HG03045 (cell line): ENCODE measurements around the gene LAX1.
"Not testable (repeated sequence)": the region's sequence is repeated elsewhere in the genome, so short reads cannot be mapped to it uniquely, and the experiment has no call there.

Source experiments
- ATAC-seq: cut with Tn5 transposase; IDR thresholded peaks from one replicate; pipeline ENCODE4 v1.9.1; 2021; ENCODE audit warnings: mild to moderate bottlenecking, moderate library complexity; ENCODE audit not compliant: unreplicated experiment

The LAX1 gene, protein sequence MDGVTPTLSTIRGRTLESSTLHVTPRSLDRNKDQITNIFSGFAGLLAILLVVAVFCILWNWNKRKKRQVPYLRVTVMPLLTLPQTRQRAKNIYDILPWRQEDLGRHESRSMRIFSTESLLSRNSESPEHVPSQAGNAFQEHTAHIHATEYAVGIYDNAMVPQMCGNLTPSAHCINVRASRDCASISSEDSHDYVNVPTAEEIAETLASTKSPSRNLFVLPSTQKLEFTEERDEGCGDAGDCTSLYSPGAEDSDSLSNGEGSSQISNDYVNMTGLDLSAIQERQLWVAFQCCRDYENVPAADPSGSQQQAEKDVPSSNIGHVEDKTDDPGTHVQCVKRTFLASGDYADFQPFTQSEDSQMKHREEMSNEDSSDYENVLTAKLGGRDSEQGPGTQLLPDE

DNA sequence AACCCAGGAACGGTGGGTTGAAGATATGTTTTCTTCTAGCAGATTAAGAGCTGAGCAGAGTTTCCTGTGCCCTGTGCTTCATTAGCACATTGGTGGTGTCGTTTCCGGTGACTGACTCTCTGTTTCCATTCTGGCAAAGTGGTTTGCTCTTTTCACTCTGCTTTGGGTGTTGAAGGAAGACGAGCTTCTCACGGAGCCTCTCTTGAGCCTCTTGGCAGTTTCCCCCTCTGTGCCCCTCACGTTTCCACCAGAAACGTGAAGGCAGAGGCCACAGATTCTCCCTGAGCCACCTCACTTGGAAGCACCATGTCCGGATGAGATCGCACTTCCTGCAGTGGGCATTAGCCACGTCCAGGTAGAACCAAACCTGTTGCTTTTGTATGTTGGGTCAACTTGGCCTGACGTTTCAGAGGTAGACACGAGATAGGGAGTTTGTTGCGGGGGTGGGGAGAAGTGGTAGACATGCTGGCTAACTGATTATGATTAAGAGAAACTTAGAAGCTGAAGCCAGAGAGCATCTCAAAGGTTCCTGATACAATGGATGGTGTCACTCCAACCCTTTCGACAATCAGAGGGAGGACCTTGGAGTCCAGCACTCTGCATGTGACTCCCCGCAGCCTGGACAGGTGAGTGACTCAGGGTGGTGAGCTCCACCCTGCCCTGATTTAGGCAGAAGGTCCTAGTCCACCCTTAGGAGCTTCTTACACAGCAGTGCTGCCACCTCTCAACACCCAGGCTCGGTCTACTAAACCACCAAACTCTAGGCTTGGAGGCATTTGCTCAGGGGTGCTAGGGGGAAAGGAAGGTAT is at the start of gene LAX1:
Gene LAX1 (plus strand): TSS at position 155 of the 809 bp plus-strand sequence. CDS start 383 bp downstream, at position 538.
- ATAC-seq: peak; percentile 70

DNA sequence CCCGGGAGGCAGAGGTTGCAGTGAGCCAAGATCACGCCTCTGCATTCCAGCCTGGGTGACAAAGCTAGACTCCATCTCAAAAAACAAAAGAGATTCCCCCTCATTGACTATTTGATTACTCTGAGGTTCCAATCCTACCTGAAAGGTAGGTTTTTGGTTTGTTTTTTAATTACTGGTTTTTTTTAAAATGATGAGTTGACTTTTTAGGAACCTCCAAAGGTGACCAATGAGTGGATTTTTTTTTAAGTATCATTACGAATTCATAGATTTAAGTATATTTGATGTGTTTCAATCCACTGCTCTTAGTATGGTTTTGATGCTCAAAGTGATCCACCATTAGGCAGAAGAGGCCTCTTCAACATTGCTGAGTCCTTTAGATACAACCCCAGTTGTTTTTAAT is 47.9 kb upstream of the LAX1 start:
- ATAC-seq: no peak

DNA sequence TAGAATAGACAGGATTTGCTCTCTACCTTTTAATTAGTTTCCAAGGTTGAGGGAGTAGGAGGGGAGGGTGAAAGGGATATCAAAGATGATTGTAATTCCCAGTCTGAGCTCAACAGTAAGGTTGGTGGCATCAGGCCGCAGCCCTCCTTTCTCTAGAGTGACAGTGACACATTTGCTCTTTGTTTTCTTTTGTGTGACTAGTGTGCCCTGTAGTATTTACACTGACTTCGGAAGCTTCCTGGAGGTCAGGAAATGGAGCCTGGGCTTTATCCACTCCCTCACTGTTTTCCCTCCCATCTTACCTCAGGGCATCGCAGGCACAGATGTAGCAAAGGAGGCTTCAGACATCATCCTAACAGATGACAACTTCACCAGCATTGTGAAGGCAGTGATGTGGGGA is 44.7 kb upstream of the LAX1 start:
- no peak for ATAC-seq

DNA sequence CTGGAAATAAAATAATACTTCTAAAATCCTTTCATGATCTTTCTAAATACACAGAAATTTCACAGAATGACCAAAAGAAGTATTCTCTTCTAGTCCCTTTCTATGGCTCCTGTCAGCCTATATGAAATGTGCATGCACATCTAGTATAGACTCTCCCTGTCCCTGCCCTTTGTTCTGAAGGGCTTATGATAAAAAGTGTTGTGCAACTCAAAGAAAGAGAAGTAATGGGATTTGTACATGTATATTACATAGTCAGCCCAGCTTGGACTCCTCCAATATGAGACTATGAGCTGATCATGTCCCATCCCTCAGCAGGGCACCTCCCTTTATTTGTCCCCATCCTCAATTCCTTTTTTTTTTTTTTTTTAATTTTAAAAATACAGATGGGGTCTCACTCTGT is 42.1 kb upstream of the LAX1 start:
- ATAC-seq: no peak

DNA sequence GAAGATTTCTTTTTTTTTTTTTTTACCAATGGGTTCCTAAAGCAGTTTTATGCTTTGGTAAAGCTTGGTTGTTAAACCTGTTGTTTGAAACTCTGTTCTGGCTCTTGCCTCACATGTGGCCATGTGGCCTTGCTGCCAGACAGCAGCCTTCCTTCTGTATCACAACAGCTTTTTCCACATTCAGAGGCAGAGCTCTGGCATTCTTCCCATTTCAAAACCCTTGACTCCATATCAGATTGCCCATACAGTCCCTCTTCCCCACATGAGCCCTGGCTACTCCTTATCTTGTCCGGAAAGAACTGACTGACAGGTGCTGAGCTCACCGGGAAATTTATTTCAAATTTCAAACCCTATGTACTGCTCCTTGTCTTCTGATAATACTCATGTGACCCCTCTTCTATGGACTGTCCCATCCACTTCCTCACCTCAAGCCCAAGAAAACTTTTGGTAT is 38.5 kb upstream of the LAX1 start:
- ATAC-seq: no peak

DNA sequence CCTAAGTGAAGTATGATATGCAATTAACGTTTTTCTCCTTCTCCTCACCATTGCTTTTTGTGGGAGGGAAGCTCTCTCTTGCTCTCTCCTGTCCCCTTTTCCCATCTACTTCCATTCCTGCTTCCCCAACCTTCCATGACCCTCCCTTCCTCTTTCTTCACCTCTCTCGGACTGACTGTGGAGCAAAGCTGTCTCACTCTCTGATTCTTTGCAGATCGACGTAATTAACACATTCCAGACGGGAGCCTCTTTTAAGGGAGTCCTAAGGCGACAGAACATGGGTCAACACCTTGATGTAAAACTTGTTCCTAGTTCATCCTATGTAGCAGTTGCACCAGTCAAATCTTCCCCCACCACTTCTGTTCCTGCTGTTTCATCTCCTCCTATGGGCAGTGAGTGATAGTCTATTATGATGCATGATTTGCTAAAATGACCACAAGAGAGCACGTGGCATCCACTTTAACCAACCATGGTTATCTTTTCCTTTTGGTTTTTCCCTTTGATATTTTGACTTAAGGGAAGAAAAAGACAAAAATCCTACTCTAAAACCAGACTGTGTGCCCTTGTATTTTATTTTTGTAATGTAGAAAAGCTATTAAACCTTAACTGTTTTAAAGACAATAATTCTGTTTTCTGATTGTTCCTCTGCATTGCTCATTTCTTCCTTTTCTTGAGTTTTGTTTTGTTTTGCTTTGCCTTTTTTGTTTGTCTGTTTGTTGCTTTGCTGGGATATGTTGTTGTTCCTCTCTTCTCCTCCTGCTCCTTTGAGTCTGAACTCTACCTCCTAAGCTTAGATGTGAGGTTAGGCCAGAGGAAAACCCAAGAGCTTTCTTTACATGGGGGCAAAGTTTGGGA is 31.7 kb upstream of the LAX1 start:
- ATAC-seq: no peak

DNA sequence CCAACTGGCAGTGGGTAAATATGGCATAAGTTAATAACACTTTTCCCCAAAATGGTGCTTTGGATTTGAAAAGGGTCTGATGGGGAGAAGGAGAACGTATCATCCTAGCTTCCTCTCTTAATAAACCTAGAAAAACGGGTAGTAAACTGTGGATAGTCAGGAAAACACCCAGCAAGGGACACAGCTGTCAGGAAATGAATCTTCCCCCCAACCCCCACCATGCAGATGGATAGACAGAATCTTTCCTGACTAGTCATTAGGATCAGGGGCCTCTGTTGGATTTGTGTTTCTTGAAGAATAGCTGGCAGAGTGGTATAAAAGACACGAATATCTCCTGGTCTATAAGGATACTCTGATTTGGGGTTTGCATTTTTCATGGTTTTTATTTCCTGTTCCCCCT is 22.5 kb upstream of the LAX1 start:
- no peak for ATAC-seq

DNA sequence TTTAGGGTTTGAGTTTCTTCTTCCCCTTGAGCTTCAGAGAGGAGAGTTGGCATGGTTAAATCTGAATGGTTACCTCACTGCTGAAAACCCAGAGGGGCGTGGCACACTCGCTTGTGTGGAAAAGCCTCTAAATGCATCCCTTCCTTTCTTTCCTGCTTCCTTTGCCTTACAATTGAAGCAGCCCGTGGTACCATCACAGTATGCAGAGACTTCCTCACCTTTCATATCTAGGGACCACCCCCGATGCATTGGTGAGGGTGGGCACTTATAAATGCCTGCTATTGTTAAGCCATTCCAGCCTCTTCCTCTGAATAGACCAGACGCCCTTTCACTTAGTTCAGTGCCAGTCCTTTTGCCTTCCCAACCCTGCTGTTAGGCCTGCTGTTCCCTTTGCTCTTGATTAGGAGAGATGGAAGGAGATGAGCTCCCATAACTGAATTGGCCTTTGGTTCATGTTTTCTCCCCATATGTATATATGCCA is 21.9 kb upstream of the LAX1 start:
- no peak for ATAC-seq

DNA sequence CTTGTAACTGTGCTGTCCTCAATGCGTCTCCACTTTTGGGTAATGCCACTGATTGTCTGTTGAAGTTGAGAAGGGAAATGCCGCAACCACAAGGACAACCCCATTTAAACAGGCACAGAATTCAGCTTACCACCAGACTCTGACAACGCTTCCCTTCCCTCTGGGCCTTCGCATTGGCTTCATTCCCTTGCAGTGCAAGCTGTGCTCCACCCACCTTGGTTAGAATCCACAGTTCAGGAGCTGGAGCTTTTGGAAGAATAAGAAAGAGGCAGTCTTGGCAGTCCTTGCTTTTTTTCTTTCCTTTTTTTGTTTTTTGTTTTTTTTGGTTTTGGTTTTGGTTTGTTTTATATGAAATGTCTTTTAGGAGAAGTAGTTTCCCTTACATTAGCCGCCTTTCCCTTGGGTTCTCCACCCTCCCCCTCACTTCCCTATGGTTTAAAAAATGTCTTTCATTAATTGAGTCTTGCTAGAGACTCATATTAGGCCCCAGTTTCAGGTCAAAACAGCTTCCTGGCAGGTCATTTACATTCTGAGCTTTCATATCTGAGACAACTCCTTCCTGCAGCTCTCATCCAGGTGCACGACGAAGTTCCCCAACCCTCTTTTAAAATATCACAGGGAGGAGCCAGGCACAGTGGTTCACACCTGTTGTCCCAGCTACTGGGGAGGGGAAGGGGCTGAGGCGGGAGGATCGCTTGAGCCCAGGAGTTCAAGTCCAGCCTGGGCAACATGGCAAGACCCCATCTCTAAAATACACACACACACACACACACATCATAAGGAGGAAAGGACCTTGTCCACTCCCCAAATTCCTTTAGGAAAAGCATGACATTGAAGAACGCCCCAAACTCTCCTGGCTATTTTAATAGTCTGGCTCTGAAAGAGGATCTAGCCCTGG is 20.7 kb upstream of the LAX1 start:
- ATAC-seq: peak; percentile 61

DNA sequence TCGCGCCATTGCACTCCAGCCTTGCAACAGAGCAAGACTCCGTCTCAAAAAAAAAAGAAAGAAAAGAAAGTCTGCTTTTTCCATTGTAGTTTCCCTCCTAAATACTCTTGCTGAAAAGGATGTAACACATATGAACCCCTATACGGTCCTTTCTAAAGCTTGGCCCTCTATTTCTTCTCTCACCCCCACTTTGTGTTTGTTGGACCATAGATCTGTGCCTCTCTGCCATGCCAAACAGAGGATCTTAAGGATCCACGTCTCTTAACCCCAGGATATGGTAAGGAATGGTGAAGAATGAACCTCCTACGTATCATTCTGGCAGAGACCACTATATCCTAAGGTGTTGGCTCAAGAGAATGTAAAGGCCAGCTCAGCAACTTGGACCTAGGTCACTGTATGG is 18.7 kb upstream of the LAX1 start:
- no peak for ATAC-seq

DNA sequence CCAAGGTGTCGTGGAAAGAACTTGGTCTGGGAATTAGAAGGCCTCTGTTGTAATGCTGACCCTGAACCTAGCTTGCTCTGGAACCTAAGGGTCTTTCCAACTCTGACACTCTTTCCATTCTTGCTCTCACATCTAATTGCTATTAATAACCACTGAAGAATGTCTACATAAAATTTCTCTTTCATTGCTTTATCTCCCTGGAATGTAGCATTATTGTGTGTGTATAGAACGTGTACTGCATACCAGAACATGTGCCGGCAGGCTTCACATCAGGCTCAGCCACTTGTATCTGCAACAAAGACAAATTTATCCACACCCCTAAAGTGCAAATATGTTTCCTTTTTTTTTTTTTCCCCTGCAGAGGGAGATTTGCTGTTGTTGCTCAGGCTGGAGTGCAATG is 13.9 kb upstream of the LAX1 start:
- no peak for ATAC-seq

DNA sequence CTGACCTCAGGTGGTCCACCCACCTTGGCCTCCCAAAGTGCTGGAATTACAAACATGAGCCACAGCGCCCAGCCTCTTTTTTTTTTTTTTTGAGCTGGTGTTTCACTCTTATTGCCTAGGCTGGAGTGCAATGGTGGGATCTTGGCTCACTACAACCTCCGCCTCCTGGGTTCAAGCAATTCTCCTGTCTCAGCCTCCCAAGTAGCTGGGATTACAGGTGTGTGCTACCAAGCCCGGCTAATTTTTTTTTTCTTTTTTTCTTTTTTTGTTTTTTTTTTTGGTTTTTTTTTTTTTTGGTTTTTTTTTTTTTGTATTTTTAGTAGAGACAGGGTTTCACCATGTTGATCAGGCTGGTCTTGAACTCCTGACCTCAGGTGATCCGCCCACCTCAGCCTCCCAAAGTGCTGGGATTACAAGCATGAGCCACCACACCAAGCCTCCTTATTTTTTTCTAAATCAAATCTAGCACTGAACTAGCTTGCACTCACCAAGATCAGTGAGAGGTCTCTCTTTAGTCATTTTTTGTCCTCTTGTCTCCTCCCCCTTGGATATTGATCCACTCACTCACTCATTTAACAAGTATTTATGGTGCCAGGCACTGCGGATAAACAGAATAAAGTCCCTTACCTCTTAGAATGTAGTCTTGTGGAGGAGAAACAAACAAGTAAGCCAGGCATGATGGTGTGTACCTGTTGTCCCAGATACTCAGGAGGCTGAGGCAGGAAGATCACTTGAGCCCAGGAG is 13.2 kb upstream of the LAX1 start:
- not testable (repeated sequence) for ATAC-seq

DNA sequence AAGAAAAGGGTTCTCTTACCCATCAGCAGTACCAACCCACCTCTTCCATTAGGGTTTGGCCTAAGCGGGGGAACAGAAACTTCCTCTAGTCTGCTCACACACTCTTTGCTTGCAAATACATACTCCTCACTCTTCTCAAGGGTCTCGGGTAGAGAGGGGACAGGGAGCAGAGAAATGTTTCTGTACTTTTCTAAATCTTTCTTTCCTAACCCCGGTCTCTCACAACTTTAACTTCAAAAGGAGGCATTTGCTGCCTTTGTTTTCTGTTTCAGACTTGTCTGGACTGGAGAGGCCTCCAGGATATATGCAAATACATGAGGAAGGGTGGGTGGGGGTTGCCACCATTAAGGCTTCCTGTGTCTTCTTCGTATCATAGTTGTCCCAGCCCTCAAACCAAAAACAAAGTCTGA is 10.5 kb upstream of the LAX1 start:
- peak; percentile 64 for ATAC-seq

DNA sequence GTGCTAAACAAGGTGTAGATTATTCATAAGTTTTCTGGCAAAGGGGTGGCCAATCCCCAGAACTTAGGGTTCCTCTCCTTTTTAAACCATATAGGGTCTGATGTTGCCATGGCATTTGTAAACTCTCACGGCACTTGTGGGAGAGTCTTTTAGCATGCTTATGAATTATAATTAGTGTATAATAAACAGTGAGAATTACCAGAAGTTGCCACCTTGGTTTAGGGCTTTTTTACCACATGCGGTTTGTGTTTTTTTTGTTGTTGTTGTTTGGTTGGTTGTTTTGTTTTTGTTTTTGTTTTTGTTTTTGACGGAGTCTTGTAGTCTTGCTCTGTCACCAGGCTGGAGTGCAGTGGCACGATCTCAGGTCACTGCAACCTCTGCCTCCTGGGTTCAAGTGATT is 8.9 kb upstream of the LAX1 start:
- ATAC-seq: no peak

DNA sequence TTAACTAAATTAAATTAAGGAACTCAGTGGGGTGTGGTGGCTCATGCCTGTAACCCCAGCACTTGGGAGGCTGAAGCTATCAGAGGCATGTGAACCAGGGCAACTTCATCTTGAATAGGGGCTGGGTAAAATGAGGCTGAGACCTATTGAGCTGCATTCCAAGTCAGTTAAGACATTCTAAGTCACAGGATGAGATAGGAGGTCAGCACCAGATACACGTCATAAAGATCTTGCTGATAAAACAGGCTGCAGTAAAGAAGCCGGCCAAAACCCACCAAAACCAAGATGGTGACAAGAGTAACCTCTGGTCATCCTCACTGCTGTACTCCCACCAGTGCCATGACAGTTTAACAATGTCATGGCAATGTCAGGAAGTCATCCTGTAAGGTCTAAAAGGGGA is 6.2 kb upstream of the LAX1 start:
- not testable (repeated sequence) for ATAC-seq

DNA sequence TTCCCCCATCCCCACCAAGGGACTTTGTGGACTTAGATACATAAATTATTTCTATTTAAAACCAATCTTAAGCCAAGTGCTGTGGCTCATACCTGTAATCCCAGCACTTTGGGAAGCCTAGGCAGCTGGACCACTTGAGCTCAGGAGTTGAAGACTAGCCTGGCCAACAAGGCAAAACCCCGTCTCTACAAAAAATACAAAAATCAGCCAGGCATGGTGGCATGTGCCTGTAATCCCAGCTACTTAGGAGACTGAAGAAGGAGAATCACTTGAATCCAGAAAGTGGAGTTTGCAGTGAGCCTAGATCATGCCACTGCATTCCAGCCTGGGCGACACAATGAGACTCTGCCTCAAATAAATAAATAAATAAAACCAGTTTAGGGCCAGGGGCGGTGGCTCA is 4.5 kb upstream of the LAX1 start:
- ATAC-seq: no peak

DNA sequence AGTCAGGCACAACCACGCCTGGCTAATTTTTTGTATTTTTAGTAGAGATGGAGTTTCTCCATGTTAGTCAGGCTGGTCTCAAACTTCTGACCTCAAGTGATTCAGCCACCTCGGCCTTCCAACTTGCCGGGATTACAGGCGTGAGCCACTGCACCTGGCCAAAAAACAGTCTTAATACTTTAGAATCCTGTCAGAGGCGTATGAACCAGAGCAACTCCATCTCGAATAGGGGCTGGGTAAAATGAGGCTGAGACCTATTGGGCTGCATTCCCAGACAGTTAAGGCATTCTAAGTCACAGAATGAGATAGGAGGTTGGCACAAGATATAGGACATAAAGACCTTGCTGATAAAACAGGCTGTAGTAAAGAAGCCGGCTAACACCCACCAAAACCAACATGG is 3.0 kb upstream of the LAX1 start:
- ATAC-seq: not testable (repeated sequence)

DNA sequence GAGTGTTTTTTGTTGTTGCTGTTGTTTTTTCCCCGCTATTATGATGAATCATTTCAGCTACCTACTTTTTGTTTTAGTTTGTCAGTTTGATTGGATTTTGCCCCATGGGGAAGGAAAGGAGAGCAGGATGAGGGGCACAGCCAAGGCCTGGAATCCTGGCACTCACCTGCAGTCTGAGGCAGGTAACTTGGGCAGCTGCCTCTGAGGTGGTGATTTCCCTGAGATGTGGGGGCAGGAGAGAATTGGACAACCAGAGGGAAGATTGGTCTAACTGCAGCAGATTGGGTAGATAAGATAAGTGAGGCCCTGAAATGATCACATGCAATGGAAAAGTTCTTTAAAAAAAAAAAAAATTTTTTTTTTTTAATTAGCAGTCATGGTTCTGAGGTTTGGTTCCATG is 1.5 kb upstream of the LAX1 start:
- ATAC-seq: no peak
